ENCODE measurements around the gene B3GNT9. TPM values are rescaled to one million over a fixed set of nuclear protein-coding genes. Genes with fewer than 3 reads are reported as not detected.

B3GNT9 gene
- polyA plus RNA-seq, 10 donors: 8.1 to 16.6 (median 11.5) TPM

DNA sequence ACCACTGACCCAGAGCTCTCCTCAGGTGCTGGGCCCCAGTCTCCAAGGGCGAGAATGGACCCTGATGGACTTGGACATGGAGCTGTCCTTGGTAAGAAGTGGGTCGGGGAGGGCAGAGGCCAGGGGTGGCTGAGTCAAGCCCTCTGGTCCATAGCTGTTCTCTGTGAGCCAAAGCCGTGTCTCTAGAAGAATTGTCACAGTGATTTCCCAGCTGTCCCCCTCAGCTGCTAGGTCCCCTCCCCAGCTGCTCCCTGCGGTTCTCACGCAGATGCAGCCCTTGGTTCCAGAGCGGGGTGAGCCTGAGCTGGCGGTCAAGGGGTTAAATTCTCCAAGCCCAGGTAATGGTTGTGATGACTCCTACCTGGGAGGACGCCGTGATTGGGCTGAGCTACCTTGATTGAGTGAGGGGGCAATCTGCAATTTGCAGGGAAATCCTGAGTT, 18.2 kb upstream of the B3GNT9 start:
- DNase-seq: no peak

DNA sequence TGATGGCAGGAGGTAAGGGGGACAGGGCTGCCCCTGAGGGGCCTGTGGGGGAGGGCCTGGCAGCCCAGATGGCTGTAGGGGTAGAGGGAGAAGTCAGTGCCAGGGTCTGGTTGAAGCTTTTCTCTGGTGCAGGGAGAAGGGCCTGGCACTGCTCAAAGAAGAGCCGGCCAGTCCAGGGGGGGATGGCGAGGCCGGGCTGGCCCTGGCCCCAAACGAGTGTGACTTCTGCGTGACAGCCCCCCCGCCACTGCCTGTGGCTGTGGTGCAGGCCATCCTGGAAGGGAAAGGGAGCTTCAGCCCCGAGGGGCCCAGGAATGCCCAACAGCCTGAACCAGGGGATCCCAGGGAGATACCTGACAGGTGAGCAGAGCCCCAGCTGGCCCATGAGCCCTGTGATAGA, 16.8 kb upstream of the B3GNT9 start:
- no peak for DNase-seq

DNA sequence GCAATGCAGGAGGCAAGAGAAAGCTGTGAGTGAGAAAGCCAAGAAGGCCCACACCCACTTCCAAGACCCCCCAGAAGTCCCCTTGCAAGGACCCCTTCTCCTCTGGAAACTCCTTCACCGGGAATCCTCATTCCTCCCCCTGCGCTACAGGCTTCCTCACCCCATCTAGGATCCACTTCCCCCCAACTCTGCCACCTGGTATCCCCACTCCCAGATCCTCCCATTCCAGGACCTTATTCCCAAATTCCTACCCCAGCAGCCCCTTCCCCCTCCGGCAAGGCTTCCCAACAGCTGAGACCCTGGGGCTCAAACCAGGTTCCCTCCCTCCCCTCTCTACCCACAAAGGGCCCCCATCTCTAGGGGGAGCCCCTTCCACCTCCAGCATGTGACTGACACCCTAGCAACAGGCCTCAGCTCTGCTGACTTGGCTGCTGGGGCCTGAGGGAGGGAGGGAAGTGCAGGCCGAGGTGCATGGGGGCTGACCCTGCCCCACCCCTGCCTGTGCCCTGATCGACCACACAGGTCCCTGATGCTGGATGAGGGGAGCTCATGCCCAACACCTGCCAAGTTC, 15.9 kb upstream of the B3GNT9 start:
- DNase-seq: no peak

DNA sequence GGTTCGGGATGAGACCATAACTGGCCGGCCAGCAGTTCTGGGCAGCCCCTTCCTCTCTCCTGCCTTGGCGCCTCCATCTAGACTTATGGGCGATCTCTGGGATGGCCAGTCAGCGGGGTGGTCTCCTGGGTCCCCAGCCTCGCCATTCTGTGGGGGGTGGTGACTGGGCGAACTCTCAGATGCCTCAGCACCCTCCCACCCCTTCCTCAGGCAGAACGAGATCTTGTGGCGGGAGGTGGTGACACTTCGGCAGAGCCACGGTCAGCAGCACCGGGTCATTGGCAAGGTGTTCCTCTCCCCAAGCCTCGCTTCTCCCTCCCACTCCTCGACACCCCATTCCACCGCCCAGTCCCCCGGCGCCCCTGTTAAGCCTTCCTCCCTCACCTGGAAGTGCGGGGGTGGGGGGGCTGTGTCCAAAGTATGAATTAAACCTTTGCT, 15.3 kb upstream of the B3GNT9 start:
- DNase-seq: no peak

DNA sequence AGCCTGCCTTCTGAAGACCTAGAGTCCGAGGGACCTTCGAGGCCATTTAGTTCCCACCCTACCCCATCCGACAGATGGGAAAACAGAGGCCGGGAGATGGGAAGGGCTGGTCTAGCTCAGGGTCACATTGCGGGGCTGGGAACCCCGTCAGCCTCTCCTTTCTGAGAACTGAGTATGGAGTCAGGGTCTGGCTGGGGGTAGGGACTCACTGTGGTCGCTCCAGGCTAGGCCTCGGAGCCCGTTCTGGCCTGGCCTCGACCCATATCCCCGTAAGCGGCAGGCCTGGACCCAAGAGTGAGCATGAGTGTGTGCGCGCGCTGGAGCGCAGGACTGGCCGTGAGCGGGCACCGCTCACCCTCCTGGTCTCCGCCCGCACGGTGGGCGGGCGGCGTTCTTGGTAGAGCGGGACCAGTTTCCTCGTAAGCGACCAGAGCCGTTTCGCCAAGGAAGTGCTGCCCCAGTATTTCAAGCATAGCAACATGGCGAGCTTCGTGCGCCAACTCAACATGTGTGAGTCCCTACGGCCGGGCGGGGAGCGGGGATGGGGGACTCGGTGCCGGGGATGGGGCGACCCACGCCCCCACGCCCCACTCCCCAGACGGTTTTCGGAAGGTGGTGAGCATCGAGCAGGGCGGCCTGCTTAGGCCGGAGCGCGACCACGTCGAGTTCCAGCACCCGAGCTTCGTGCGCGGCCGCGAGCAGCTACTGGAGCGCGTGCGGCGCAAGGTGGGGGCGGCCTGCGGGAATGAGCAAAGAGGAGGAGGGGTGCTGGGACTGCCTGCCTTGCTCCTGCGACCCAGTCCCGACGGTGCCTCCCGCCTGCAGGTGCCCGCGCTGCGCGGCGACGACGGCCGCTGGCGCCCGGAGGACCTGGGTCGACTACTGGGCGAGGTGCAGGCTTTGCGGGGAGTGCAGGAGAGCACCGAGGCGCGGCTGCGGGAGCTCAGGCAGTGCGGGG, 14.6 kb upstream of the B3GNT9 start:
- DNase-seq: peak in 1 of 3 donors; percentile 51

DNA sequence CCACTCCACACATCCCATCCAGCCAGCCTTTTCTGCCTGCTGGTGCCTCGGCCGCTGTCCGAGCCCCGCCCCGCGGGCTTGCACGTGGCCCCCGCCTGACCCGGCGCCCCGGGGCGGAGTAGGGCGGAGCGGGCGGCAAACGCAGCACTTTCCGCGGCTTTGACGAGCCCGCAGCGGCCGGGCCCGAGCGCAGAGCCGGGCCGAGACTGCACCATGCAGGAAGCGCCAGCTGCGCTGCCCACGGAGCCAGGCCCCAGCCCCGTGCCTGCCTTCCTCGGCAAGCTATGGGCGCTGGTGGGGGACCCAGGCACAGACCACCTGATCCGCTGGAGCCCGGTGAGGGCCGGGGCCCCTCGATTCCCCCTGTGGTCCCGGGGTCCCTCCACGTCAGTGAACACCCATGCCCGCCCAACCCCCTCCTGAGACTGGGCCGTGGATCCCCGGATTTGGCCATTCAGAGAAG, 13.8 kb upstream of the B3GNT9 start, which contains the start of gene HSF4:
TSS of gene HSF4 (plus strand) at position 147 of the 463 bp plus-strand sequence. CDS start at position 214, 67 bp downstream.
- no peak for DNase-seq

DNA sequence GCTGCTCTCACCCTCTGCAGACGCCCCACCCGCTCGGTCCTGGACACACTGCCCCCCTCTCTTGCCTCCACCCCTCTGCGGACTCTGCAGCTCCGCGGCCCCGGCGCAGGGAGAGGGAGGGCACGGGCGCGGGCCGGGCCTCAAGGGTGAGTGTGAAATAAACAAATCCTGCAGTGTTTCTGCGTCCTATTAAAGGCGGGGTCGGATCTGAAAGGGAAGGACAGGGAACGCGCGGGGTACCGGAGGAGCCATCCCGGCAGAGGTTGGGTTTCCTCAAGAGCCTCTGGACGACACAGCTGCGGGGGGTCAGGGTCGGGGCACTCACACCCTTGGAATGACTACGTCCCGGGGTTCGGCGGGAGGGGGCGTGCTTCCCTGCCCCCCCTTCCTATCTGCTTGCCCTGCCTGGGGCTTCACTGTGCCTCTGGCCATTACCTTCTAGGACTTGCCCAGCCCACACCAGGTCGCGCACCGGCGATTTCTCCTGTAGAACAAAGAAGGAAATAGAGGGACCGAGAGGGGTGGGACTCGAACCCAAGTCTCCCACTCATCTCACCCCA, 13.3 kb upstream of the B3GNT9 start:
- no peak for DNase-seq

DNA sequence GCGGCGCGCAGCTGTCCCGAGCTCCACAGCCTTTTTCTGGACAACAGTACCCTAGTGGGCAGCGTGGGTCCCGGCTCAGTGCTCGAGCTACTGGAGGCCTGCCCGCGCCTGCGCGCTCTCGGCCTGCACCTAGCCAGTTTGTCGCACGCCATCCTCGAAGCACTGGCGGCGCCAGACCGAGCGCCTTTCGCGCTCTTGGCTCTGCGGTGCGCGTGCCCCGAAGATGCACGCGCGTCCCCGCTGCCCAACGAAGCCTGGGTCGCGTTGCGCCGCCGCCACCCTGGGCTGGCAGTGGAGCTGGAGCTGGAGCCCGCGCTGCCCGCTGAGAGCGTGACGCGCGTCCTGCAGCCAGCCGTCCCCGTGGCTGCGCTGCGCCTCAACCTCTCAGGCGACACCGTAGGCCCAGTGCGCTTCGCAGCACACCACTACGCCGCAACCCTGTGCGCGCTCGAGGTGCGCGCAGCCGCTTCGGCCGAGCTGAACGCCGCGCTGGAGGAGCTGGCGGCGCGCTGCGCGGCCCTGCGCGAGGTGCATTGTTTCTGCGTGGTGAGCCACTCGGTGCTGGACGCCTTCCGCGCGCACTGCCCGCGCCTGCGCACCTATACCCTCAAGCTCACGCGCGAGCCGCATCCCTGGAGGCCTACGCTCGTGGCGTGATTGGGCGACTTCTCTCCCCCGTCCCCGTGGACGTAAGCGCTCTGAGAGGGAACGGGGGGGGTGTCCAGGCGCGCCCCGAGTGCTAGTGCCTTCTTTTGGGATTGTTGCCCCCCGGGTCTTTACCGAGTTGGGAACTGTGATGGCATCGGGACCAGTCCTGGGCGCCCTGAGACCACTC, 12.6 kb upstream of the B3GNT9 start:
- peak in 1 of 3 donors; percentile 78 for DNase-seq

DNA sequence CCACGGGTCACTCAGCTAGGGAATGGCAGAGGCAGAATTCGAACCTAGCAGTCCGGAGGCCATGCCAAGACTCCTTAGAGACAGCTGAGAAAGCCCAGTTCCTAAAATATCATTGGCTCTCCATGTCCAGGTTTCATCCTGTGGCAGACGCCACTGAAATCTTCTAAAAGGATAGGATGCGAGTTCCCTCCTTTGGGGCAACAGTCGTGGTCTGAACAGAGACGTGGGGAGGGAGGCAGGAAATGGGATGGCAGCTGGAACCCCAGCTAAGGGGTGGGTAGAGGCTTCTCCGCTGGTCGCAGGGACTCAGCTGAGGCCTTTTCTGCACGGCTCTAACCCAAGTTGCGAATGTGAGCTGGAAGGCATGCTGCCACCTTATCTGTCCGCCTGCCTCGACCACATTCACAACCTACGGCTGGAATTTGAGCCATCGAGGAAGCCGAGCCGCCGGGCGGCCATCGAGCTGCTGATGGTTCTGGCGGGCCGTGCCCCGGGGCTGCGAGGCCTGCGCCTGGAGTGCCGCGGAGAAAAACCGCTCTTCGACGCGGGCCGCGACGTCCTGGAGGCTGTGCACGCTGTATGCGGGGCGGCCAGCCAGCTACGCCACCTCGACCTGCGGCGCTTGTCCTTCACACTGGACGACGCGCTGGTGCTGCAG, 11.8 kb upstream of the B3GNT9 start:
- DNase-seq: no peak

DNA sequence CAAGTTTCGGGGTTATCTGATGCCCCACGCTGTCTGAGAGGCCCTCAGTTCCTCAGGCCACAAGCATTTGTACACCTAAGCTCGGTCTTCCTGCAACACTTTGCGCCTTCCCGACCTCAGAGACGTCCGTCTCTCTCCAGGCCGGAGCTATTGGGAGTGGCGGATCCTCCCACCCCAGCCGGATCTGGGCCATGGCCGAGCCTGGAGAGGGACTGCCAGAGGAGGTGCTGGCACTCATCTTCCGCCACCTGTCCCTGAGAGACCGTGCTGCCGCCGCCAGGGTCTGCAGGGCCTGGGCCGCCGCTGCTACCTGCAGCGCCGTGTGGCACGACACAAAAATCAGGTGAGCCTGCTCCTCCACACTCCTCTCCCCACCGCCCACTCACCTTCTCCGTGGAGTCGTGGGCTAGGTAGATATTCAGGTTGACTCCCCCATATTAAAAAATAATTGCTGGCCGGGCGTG, 10.8 kb upstream of the B3GNT9 start:
- no peak for DNase-seq

DNA sequence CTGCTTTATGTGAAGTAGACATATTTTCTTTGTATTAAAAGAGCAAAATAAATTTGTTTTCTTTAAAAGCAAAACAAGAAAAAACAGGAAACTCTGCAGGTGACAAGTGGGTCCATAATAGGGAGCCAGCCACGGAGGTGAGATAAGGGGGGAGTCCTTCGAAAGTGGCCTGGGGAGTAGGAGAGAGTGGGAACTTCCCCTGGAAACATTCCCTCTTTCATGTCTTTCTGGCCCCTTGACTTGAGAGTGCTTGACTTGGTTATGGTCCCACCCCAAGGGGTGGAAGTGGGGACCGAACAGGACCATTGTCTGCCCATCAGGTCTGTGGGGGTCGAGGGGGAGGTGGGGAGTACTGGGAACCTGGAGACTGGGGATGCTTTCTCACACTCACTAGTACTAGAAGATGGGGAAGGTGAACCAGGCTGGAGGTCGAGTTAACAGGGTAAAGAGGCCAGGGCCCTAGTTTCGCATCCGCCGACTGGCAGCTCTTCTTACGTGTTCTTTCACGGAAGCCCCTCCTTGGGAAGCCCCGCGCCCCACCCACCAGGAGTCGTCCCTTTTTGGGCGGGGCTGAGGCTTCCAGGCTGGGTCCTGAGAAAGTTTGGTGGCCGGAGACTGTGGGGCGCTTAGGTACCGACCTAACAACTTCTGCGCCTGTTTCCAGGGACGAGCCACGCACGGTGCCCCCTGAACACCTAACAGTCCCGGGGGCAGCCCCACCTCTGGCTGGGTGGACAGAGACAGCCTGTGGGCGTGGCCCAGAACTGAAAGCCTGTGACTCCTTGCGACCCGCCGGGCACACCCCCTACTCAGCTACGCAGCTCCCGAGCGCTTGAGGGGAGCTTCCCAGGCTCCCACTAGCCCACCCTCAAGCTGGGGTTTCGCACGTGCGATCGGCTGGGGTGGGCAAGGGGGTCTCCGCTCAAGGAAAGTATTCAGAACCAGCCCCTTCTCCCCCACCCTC, 8.1 kb upstream of the B3GNT9 start:
- DNase-seq: peak in 1 of 3 donors; percentile 45

DNA sequence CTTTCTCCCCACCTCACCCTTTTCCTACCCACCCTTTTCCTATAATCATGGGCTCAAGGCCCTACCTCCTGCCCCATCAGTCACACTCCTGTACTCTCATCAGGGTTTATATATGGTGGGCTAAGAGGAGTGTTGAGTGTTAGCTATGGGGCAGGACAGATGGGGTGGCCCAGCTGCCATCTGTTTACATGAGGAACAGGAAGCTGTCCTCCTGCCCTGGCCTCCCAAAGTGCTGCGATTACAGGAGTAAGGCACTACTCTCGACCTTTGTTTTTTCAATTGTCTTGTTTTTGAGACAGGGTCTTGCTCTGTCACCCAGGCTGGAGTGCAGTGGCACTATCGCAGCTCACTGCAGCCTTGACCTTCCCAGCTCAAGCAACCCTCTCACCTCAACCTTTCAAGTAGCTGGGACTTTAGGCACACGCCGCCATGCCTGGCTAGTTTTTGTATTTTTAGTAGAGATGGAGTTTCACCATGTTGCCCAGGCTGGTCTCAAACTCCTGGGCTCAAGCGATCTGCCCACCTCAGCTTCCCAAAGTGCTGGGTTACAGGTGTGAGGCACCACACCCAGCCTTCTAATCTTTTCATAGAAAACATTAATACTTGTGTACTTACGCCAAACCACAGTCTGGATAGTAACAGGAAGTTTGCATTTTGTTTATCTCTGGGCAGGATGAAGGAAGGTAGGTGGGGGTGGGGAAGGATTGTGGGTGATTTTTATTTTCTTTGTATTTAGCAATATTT, 7.3 kb upstream of the B3GNT9 start:
- no peak for DNase-seq

DNA sequence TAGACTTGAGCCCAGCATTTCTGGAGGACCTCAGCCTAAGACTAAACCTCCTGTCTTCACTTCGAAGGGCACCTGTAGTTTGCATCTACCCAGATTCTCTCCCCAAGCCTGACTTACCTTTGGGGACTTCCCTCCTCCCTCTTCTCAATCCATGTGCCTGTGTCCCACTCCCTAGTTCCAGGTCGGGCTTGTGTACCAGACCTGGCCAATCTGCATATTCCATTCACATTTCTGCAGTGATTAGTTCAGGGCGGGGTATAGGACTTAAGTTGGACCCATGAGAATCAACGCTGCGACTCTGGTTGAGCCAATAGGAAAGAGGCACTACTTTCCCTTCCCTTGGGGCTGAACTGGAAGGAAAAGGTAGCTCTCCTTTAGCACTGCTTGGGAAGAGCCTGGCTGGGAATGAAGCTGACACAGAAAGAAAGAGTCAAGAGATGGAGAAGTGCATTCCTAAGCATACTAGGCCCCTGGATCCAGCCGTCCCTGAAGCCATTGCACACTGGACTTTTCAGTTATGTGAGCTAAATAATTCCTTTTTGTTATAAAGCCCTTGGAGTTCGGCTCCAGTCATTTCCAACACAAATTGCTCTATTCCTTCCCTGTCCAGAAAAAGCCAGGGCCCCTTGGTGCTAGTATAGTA, 6.4 kb upstream of the B3GNT9 start:
- no peak for DNase-seq

DNA sequence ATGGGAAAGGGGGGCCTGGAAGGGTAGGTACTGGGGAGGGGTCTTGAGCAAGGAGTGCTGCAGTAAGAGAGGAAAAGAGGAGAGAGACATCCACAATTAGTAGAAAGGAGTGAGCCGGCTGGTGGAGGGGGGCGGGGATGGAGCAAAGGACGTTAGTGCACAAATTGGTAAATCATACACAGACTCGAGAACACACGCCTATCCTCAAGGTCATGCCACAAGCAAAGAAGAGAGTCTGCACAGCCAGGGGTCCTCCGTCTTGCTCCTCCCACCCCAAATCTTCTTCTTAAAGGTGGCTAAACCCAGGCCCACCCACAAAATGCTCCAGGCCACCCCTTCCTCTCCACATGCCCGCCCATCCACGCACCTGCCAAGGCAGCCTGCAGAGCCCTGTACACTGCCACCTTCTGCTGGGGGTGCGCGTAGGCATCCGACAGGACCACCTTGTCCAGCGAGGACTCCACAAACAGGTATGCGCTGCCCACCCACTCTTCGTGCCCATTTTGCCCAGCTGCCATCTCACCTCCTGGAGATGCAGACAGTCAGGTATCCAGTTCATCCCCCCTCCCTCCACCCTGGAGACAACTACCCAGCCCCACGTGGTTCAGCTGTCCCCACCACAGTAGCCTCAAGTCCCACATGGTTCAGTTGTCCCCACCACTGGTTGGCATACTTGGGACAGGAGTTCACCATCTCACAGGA, 5.5 kb upstream of the B3GNT9 start:
- DNase-seq: no peak

DNA sequence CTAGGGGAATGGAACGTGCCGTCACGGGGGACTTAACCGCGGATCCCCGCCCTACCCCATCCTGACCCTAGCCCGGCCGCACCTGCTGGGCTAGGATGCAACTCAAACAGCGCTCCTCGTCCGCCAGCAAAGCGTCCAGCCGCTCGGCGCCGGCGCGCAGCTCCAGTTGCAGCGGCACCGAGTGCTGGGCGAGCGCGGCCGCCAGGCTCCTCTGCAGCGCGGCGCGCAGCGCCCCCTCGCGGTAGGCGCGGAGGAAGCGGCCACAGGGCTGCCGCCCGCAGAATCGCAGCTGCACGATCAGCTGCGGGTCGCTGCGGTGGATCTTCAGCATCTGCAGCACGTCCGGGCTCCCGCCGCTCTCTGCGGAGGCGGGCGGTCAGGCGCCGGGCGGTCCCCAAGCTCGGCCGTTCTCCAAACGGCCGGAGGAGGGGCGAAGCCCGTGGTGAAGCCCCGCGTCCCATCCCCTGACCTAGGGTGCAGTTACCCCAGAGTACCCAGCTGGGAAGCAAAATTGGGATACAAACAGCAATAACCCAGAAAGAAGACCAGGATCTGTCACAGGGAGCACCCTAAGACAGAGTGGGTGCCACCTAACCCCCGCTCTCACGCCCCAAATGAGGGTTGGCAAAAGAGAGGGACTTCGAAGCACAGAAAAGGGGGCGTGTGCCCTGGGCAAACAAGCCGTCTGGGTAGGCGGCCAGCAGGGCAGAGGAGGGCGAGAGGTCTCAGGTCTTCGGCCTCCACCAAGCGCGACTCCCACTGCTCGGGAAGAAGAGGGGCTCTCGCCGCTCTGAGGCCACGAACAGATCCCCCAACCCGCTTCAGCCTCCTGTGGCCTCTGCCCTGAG, 4.7 kb upstream of the B3GNT9 start:
- DNase-seq: peak in 2 of 3 donors; percentile 91 to 92

DNA sequence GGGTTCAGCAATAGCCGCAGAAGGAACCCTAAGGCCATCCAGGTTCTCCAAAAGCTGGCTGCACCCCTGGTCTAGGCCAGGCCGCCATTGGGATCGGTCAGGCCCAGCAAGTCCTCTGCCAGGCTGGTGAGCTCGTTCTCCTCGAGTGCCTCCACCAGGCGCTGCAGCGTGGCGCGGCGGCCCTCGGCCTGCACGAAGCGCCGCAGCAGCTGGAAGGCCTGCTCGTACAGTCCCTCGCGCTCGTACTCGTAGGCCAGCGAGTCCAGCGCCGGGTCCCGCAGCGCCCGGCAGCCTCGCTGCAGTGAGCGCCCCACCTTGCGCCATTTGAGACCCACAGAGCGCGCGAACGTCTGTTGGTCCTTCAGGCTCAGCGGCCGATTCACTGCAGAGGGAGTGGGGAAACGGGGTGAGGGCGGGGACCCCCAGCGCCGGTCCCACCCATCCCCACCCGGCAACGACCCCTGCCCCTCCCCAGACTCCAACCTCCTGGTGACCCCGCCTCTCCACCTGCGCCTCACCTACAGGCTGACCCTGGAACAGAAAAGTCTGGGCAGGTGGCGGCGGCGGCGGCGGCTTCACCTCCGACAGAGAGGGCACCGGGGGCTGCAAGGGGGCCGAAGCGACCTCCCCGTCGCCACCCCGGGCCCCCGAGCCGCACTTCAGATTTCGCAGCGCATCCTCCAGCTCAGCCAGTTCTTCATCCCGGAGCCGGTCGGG, 3.9 kb upstream of the B3GNT9 start:
- peak in 1 of 3 donors; percentile 11 for DNase-seq

Measured in muscle of back (tissue), 11 donors.